ENCODE data around the gene DDX5. TPM values are rescaled to one million over a fixed set of nuclear protein-coding genes. Genes with fewer than 3 reads are reported as not detected.
A peak's percentile ranks its signal among the peaks of the same experiment; 100 is the strongest.

The DDX5 gene
- total and polyA plus RNA-seq, 2 donors (not counting 3 experiments of a cell fraction or from before 2014, with no cell fraction given) = 1,027 to 2,040 TPM

GRCh38 chr17:64502021-64502420 is 4.1 kb downstream of the DDX5 start:
- Histone ChIP-seq H3K9me3 (replicated peaks; ENCODE audit: control insufficient read depth, insufficient read depth, low read length) (no peaks in the 10 kb centered on the region), H3K36me3 (ENCODE audit: control insufficient read depth in 2 of 2, extremely low read depth in 1 of 2, insufficient read depth in 2 of 2, low read length in 2 of 2) (peaks cover 44 to 67% of the 10 kb centered on the region in 2 experiments), H3K27me3 (ENCODE audit: control insufficient read depth in 2 of 2, insufficient read depth in 2 of 2, low read length in 2 of 2) (no peaks in the 10 kb centered on the region), H3K4me1 (ENCODE audit: control insufficient read depth, extremely low read depth, insufficient read depth, low read length) (peaks cover 65% of the 10 kb centered on the region), H3K4me2 (ENCODE audit: insufficient read depth, low read length) (no peak overlapping the region), H3K9me1 (replicated peaks; ENCODE audit: control insufficient read depth, extremely low read depth, insufficient read depth, low read length) (no peaks in the 10 kb centered on the region), H3K4me3 (replicated peaks in 1 of 3; ENCODE audit: insufficient read depth in 1 of 3, low read depth in 1 of 3, low read length in 3 of 3) (no peak overlapping the region), H3K27ac (ENCODE audit: insufficient read depth, low read depth, low read length) (no peak overlapping the region), H3K79me2 (ENCODE audit: control insufficient read depth, insufficient read depth, low read length) (peaks cover 66% of the 10 kb centered on the region), H3K9ac (replicated peaks; ENCODE audit: extremely low read depth, insufficient read depth, low read length) (no peak overlapping the region), H2AFZ (ENCODE audit: low read depth, low read length) (no peak overlapping the region), H4K20me1 (replicated peaks; ENCODE audit: control insufficient read depth, extremely low read depth, insufficient read depth, low read length) (peaks cover 41% of the 10 kb centered on the region)
- no peak for FAIRE-seq
- intact Hi-C loops (cut with micrococcal nuclease) = loop anchor here (10.0 kb wide), 1 partner anchor 243 kb away; no protein-coding TSS in a partner anchor
- dilution Hi-C loops (cut with MboI; ENCODE audit: extremely low pct_ligation_motif_present, low sequenced_read_pairs) = no loop called here
- no TSS peak for BruUV-seq (replicated peaks)
- CTCF ChIA-PET = no interaction called here
- no peak for DNase-seq (ENCODE audit: low read depth, low spot score)
- POLR2A ChIA-PET = no interaction called here
- TF ChIP-seq POLR2AphosphoS5 (IDR thresholded peaks at IDR 0.05; ENCODE audit: insufficient read depth, low read depth, low read length) = no peak
- no peak for TF ChIP-seq JUN (IDR thresholded peaks at IDR 0.05; ENCODE audit: borderline replicate concordance, insufficient read depth, insufficient read length, low read depth)

DNA sequence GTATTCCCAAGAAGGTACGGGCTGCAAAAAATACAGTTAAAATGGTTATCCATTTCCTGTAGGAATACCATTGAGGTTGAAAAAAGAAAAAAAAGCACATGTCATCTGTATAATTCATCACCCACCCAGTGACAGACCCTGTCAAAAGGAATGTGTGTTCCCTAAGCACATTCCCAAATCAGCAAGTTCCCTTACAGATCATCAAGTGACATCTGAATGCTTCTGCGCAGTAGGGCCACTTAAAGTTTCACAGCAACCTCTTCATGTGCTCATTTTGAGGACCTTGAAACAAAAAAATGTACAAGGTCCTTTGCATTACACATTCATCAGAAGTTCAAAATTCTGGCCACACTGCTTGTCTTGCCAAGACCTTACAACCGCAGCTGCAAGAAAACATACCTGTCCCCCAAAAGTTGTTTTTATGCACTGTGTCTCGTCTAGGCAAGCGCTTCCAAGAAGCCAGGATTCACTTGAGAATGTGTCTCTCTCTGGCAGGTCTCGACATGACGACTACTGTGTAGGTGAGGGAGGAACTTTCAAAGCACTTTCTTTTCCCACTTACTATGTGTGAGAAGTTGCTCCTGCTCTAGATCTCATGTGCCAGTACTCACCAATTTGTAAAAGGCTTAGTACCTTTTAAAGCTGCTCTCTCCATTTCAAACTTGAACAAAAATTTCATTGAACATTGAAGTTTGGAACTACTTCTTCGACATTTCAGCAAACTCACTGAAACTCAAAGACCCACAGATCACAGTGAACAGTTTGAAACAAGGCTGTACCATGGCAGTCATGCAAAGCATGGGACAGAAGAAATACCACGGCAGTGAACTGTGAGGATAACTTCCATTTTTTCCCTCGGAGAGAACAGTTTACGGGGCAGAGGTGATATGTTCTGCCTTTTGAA is 5.0 kb downstream of the DDX5 start:
- Histone ChIP-seq H3K4me2 (ENCODE audit: insufficient read depth, low read length) (no peak overlapping the region), H3K79me2 (ENCODE audit: control insufficient read depth, insufficient read depth, low read length) (peaks cover 70% of the 10 kb centered on the region), H4K20me1 (replicated peaks; ENCODE audit: control insufficient read depth, extremely low read depth, insufficient read depth, low read length) (peaks cover 41% of the 10 kb centered on the region), H3K9me1 (replicated peaks; ENCODE audit: control insufficient read depth, extremely low read depth, insufficient read depth, low read length) (no peaks in the 10 kb centered on the region), H3K4me1 (ENCODE audit: control insufficient read depth, extremely low read depth, insufficient read depth, low read length) (peaks cover 67% of the 10 kb centered on the region), H3K4me3 (replicated peaks in 1 of 3; ENCODE audit: insufficient read depth in 1 of 3, low read depth in 1 of 3, low read length in 3 of 3) (no peak overlapping the region), H3K9me3 (replicated peaks; ENCODE audit: control insufficient read depth, insufficient read depth, low read length) (no peaks in the 10 kb centered on the region), H3K27ac (ENCODE audit: insufficient read depth, low read depth, low read length) (no peak overlapping the region), H3K27me3 (ENCODE audit: control insufficient read depth in 2 of 2, insufficient read depth in 2 of 2, low read length in 2 of 2) (no peaks in the 10 kb centered on the region), H2AFZ (ENCODE audit: low read depth, low read length) (no peak overlapping the region), H3K36me3 (ENCODE audit: control insufficient read depth in 2 of 2, extremely low read depth in 1 of 2, insufficient read depth in 2 of 2, low read length in 2 of 2) (peaks cover 44 to 67% of the 10 kb centered on the region in 2 experiments), H3K9ac (replicated peaks; ENCODE audit: extremely low read depth, insufficient read depth, low read length) (no peak overlapping the region)
- FAIRE-seq (no peak), DNase-seq (ENCODE audit: low read depth, low spot score) (no peak)
- intact Hi-C loops (cut with micrococcal nuclease) (loop anchor here (10.0 kb wide), 1 partner anchor 244 kb away; no protein-coding TSS in a partner anchor), dilution Hi-C loops (cut with MboI; ENCODE audit: extremely low pct_ligation_motif_present, low sequenced_read_pairs) (no loop called here)
- CTCF ChIA-PET = no interaction called here
- POLR2A ChIA-PET = no interaction called here
- TF ChIP-seq POLR2A (IDR thresholded peaks at IDR 0.05; ENCODE audit: low read depth, low read length) (peak; percentile 40), JUN (IDR thresholded peaks at IDR 0.05; ENCODE audit: borderline replicate concordance, insufficient read depth, insufficient read length, low read depth) (no peak)
- no TSS peak for BruUV-seq (replicated peaks)

Data from endothelial cell of umbilical vein (primary cell).